Stimulated activated naive CD8-positive, alpha-beta T cell treated with anti-CD3 and anti-CD28 coated beads, Interleukin-15, amount 100 ng/mL, for 72 hours (primary cell): Measurements from ENCODE around the gene SVIL.
"Not testable (repeated sequence)": the region's sequence is repeated elsewhere in the genome, so short reads cannot be mapped to it uniquely, and the experiment has no call there.

Experiments used
- ATAC-seq: fragments of 150-1000 bp; cut with Tn5 transposase; 2 replicates; pipeline ENCODE4 v1.10.0; 2021; ENCODE audit warnings: mild to moderate bottlenecking, moderate library complexity
- DNase-seq, 2 donors: peaks; one replicate each; pipeline ENCODE4 v3.0.0; 2021 to 2022
- H3K27ac Mint-ChIP-seq, 2 donors: one replicate each; pipeline ENCODE4 v1.8.0; 2022; ENCODE audit warnings: mild to moderate bottlenecking in 2 of 2, mixed read lengths in 2 of 2, moderate library complexity in 2 of 2
- H3K27me3 Mint-ChIP-seq: one replicate; pipeline ENCODE4 v1.8.0; 2022; ENCODE audit warnings: mixed read lengths
- H3K4me1 Mint-ChIP-seq: one replicate; pipeline ENCODE4 v1.8.0; 2022; ENCODE audit warnings: mild to moderate bottlenecking, mixed read lengths
- H3K4me3 Mint-ChIP-seq, 2 donors: one replicate each; pipeline ENCODE4 v1.8.0; 2022; ENCODE audit warnings: mild to moderate bottlenecking in 2 of 2, mixed read lengths in 2 of 2, moderate library complexity in 1 of 2
- H3K9me3 Mint-ChIP-seq, 2 donors: one replicate each; pipeline ENCODE4 v1.8.0; 2022; ENCODE audit warnings: mixed read lengths in 2 of 2

SVIL gene

DNA sequence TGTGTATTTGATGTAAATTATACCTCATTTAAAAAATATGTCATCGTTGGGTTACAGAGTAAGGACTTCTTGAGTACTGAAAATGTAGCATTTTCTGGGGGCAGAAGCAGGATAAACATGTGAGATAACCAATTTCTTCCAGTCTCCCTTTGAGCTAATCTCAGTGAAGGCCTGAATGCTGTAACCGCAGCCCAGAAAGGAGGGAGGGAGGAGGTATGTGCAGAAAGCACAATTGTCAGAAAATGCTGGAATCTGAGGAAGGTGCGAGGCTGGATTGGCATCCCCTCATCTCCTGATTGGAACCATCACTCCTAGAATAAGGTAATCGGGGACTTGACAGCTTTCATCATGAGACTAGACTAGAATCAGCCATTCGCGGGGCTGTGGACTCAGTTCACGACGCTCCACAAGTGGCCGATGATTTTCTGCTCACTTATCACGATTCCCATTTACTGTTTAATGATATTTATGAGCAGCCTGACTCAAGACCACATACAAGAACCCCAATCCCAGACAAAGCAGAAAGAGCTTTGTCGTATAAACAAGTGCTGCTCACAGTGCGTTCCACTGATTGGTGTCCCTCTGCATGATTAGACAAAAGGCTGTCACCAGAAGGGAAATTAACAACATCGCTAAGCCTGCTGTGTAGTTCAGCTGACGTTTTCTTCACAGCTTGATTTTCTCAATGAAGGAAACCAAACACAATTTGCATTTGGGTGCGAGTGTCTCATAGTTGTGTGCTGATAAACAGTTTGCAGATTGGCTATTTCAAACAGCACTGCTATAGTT is 93.2 kb downstream of the SVIL start:
- Mint-ChIP-seq H3K27ac (peak overlapping the region in 1 of 2 donors; percentile 59), H3K9me3 (no peaks in the 10 kb centered on the region), H3K4me3 (no peak overlapping the region), H3K4me1 (no peaks in the 10 kb centered on the region), H3K27me3 (no peaks in the 10 kb centered on the region)
- DNase-seq = no peak
- no peak for ATAC-seq

GRCh38 chr10:29540016-29540415 is 94.8 kb downstream of the SVIL start:
- Mint-ChIP-seq H3K9me3 (no peaks in the 10 kb centered on the region), H3K27ac (peak overlapping the region in 1 of 2 donors; percentile 63), H3K4me3 (no peak overlapping the region), H3K27me3 (no peaks in the 10 kb centered on the region), H3K4me1 (peaks cover 8% of the 10 kb centered on the region)
- DNase-seq = no peak
- ATAC-seq = no peak

- no peak overlapping the region for H3K27ac Mint-ChIP-seq
- DNase-seq (no peak), ATAC-seq (no peak)
- no peaks in the 10 kb centered on the region for H3K27me3 Mint-ChIP-seq
- H3K9me3 Mint-ChIP-seq = no peaks in the 10 kb centered on the region
- no peak overlapping the region for H3K4me3 Mint-ChIP-seq
- H3K4me1 Mint-ChIP-seq = peaks cover 8% of the 10 kb centered on the region
Observed at GRCh38 chr10:29539412-29539811, 95.4 kb downstream of the SVIL start.

GRCh38 chr10:29537799-29538198 is 97.0 kb downstream of the SVIL start:
- no peak overlapping the region for H3K27ac Mint-ChIP-seq
- ATAC-seq (no peak), DNase-seq (no peak)
- no peaks in the 10 kb centered on the region for H3K9me3 Mint-ChIP-seq
- no peaks in the 10 kb centered on the region for H3K27me3 Mint-ChIP-seq
- no peak overlapping the region for H3K4me3 Mint-ChIP-seq
- H3K4me1 Mint-ChIP-seq = peaks cover 8% of the 10 kb centered on the region

- H3K4me1 Mint-ChIP-seq, H3K9me3 Mint-ChIP-seq, DNase-seq, H3K27ac Mint-ChIP-seq, H3K4me3 Mint-ChIP-seq, H3K27me3 Mint-ChIP-seq, ATAC-seq: not testable (repeated sequence)
Observed at GRCh38 chr10:29536691-29537090, 98.1 kb downstream of the SVIL start.

- Mint-ChIP-seq H3K27ac (peak overlapping the region in 1 of 2 donors; percentile 68), H3K27me3 (no peaks in the 10 kb centered on the region), H3K4me1 (peaks cover 8% of the 10 kb centered on the region), H3K9me3 (no peaks in the 10 kb centered on the region), H3K4me3 (no peak overlapping the region)
- no peak for DNase-seq
- ATAC-seq = no peak
Observed at GRCh38 chr10:29535778-29536453, 98.9 kb downstream of the SVIL start.

DNA sequence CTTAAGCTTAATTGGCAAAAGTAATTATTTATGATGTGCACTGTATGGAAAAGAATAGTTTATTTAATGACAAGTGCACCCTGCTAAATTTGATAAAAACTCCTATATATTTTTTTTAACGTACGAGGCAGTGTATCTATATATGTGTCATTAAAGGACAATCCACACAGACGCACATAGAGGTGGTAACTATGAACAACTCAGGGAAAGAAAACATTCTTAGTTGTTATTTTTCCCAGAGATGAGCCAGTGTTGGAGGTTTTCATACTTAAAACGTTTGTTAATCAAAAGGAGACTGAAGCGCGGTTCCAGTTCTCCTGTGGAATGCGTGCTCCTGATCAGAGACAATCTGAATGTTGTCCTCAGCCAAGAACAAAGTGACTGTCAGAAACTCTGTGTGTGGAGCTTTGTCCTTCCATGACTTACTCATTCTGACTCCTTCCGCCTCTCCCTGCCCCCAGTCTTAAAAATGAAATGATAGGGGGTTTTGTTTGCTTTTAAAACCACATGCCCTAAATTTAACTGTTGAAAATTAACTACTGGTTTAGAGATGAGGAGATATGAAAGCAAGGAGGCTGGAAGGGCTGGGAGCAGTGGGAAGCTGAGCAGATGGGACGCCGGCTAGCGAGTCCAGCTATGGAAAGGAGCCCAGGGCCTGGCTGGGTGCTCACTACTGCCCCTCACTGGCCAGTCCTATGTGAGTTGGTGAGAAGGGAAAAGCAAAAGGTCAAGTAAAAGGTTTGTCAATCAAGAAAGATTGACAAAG is 99.6 kb downstream of the SVIL start:
- ATAC-seq (no peak), DNase-seq (no peak)
- no peaks in the 10 kb centered on the region for H3K9me3 Mint-ChIP-seq
- no peak overlapping the region for H3K4me3 Mint-ChIP-seq
- H3K27me3 Mint-ChIP-seq = no peaks in the 10 kb centered on the region
- H3K4me1 Mint-ChIP-seq = peaks cover 8% of the 10 kb centered on the region
- peak overlapping the region in 1 of 2 donors; percentile 36 for H3K27ac Mint-ChIP-seq

DNA sequence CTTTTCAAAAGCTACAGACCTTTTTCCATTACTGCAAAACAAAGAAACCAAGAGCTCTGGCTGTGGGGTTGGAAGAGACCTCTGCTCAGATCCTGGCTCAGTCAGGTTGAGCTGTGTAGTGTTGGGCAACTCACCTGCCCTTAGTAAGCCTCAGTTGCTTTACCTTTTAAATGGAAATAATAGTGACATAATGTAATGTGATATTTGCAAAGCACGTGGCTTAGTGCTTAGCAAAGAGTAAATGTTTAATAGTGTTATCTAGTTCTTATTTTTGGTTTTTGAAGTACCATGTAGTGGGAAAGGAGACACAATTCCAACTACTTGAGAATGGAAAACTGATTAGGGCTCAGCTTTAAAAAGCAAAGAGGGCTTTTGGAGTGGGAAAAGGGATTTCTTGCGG is 100.2 kb downstream of the SVIL start:
- no peak for DNase-seq
- Mint-ChIP-seq H3K4me1 (peaks cover 8% of the 10 kb centered on the region), H3K27ac (no peak overlapping the region), H3K4me3 (no peak overlapping the region), H3K9me3 (no peaks in the 10 kb centered on the region), H3K27me3 (no peaks in the 10 kb centered on the region)
- ATAC-seq = no peak

DNA sequence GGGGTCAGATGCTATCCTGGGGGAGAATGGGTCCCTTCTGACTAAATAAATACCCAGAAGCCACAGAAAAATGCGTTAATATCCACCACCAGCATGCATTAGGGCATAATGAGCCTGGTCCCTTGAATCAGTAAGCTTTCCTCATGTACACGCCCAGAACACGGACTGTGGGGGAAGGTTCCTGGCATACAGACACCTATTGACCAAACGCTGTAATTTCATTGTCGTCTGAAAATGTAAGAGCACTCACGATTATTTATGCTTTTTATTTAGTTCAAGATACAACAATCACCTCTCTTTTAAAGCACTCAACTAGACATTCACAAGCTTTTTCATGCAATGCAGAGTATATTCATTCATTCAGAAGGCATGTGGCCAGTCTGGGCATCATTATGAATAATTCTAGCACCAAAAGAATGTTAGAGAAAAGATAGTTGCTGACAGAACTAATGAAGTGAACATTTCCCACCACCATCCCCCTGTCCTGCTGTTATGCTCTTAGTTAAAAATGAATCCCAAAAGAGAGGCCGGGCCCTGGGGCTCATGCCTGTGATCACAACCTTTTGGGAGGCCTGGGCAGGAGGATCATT is 101.0 kb downstream of the SVIL start:
- no peak for ATAC-seq
- no peak overlapping the region for H3K4me3 Mint-ChIP-seq

GRCh38 chr10:29533046-29533445 is 101.7 kb downstream of the SVIL start:
- H3K9me3 Mint-ChIP-seq = no peaks in the 10 kb centered on the region
- ATAC-seq (no peak), DNase-seq (no peak)
- peaks cover 8% of the 10 kb centered on the region for H3K4me1 Mint-ChIP-seq
- H3K27ac Mint-ChIP-seq = peak overlapping the region in 1 of 2 donors; percentile 40
- no peaks in the 10 kb centered on the region for H3K27me3 Mint-ChIP-seq
- H3K4me3 Mint-ChIP-seq = no peak overlapping the region

More for the DNA sequence above, 101.0 kb downstream of the SVIL start:
- H3K9me3 Mint-ChIP-seq = no peaks in the 10 kb centered on the region
- no peaks in the 10 kb centered on the region for H3K27me3 Mint-ChIP-seq
- no peak for DNase-seq
- peak overlapping the region in 1 of 2 donors; percentile 40 for H3K27ac Mint-ChIP-seq
- H3K4me1 Mint-ChIP-seq = peaks cover 8% of the 10 kb centered on the region

GRCh38 chr10:29532256-29532878 is 102.4 kb downstream of the SVIL start:
- Mint-ChIP-seq H3K4me3 (no peak overlapping the region), H3K27ac (no peak overlapping the region)
- no peak for ATAC-seq

DNA sequence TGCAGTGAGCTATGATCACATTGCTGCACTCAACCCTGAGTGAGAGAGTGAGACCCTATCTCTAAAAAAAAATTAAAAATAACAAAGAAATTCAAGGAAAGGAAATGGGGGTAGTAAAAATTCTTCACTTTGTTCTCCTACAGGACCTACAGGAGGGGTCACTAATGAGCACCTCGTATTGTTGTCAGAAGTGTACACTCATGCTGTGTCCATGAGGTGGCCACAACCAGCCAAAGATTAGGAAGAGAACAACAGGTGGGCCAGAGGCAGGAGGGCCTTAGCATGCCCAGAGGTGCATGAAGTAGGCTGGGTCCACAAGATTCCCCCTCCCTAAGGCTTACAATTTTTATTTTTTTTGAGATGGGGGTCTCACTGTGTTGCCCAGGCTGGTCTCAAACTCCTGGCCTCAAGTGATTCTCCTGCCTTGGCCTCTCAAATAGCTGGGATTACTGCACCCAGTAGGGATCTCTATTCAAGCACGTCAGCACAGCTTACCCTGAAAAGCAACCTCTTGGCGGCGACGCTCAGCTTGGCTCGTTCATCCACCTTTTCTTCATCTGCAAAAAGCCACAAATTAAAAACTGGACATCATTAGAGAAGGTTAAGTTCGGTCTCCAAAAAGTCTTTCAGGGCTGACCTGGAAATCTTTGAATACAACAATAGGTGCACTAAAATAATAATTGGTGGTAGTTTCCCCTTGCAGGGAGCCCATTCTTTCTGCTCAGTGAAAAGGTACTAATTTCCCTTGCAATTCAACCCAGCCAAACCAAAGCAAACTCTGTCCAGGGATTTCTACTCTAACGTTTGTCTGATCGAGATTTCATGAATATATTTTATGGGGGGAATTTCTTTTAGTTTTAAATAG is 104.4 kb downstream of the SVIL start:
- no peaks in the 10 kb centered on the region for H3K27me3 Mint-ChIP-seq
- ATAC-seq (no peak), DNase-seq (no peak)
- H3K9me3 Mint-ChIP-seq = no peaks in the 10 kb centered on the region
- H3K4me1 Mint-ChIP-seq = peaks cover 1% of the 10 kb centered on the region
- no peak overlapping the region for H3K27ac Mint-ChIP-seq
- H3K4me3 Mint-ChIP-seq = no peak overlapping the region

More at GRCh38 chr10:29532256-29532878, 102.4 kb downstream of the SVIL start:
- no peaks in the 10 kb centered on the region for H3K27me3 Mint-ChIP-seq
- H3K4me1 Mint-ChIP-seq = peaks cover 8% of the 10 kb centered on the region
- no peak for DNase-seq
- H3K9me3 Mint-ChIP-seq = no peaks in the 10 kb centered on the region

GRCh38 chr10:29529146-29529545 is 105.6 kb downstream of the SVIL start:
- ATAC-seq (no peak), DNase-seq (no peak)
- Mint-ChIP-seq H3K4me1 (no peaks in the 10 kb centered on the region), H3K27me3 (no peaks in the 10 kb centered on the region), H3K27ac (no peak overlapping the region), H3K9me3 (no peaks in the 10 kb centered on the region), H3K4me3 (no peak overlapping the region)

- H3K4me3 Mint-ChIP-seq = no peak overlapping the region
- H3K27me3 Mint-ChIP-seq = no peaks in the 10 kb centered on the region
- no peak for DNase-seq
Observed at GRCh38 chr10:29525762-29526161, 109.0 kb downstream of the SVIL start.

More at GRCh38 chr10:29525762-29526161, 109.0 kb downstream of the SVIL start:
- no peak overlapping the region for H3K27ac Mint-ChIP-seq
- H3K9me3 Mint-ChIP-seq = no peaks in the 10 kb centered on the region
- peaks cover 5% of the 10 kb centered on the region for H3K4me1 Mint-ChIP-seq
- no peak for ATAC-seq
